RWPE1 (cell line): ENCODE data around the gene RAC2.
A peak's percentile ranks its signal among the peaks of the same experiment; 100 is the strongest.

Source experiments
- CTCF ChIA-PET: fragments of 350-600 bp; sonication (Branson Sonifier 250); formaldehyde crosslinking; extraction: SDS; loops from one replicate; lab custom pipeline; 2021; lab: Yijun Ruan, JAX
- POLR2A ChIA-PET: fragments of 400-600 bp; formaldehyde crosslinking; extraction: SDS; loops from one replicate; lab custom pipeline; 2020; ENCODE audit warnings: antibody characterized with exemption; ENCODE audit not compliant: low non-redundant PET; lab: Yijun Ruan, JAX
- DNase-seq: peaks from one replicate; pipeline ENCODE4 v3.0.0; 2012; ENCODE audit warnings: low spot score
- H3K27ac ChIP-seq: fragments of 450-650 bp; 2 replicates; pipeline ENCODE4 v1.5.1; 2017
- CTCF ChIP-seq: fragments of 450-650 bp; conservative IDR thresholded peaks from 2 replicates; pipeline ENCODE4 v1.5.1; 2017; ENCODE audit warnings: low read depth, mild to moderate bottlenecking

The RAC2 gene

DNA sequence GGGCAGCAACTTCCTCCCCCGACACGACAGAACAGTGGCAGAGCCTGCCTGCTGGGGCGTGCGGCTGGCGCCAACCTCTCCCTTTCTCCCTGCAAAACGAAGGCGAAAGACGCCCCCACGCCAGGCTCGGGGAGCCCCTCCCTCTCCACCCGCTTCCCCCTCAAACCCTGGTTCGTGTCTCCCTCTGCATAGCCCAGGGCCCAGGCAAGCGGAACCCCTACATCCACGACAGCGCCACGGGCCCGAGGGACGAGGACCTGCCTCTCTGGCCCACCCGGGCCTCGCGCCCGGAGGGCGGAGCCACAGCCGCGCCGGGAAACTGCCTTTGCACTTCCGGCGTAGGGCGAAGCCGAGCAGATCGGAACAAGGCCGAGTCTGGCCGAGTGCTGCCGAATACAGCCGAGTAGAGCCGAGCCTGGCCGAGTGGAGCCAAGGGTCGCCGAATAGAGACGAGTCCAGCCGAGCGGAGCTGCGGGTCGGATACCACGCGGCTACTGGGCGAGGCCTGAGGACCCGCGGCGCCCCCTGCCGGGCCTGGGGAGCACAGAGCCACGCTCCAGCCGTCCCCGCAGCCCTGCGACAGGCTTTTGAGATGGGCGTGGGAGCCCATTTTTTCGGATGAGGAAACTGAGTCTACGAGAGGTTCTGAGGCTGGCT is 44.8 kb downstream of the RAC2 start:
- peak; percentile 93 for TF ChIP-seq CTCF
- H3K27ac ChIP-seq = peak overlapping the region; percentile 98
- CTCF ChIA-PET = interaction anchor here (0.6 to 1.3 kb wide), 6 partner anchors 11 to 263 kb away, joined by 3 to 5 read pairs (median 4); no protein-coding TSS in a partner anchor
- POLR2A ChIA-PET = interaction anchor here (0.6 kb wide), 1 partner anchor 10 kb away, joined by 3 read pairs; no protein-coding TSS in a partner anchor
- peak; percentile 90 for DNase-seq

DNA sequence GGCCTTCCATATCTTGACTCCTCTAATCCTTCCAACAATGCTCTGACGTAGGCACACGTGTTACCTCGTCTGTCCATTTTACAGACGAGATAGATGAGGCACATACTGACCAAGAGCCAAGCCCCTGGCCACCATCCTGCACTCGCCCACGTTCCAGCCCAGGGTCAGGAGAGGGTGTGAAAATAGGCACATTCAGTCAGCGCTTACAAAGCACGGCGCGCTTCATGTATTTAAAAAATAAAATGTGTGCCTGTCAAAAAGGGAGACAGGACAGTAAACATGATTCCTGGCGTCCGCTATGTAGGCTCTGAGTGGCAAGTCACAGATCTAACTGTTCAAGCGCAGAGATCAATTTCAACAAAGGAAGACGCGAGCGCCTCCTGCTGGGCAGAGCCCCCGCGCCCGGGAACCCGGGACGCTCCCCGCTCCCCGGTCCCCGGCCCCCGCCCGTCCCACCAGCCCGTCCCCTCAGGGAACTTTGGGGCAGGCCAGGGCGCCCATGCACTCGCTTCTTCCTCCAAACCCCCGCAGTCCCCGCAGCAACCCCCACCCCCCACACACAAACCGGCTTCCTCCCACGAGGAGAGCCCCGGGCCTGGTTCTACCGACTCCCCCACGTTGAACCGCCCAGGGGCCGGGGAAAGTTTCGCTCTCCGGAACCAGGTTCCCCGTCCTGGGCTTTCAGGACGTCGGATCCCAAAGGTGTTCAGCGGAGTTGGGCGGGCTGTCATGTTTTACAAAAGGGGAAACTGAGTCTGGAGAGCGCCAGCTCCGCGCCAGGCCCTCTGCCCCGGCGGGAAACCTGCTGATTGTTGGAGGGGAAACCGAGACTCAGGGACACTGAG is 45.6 kb downstream of the RAC2 start:
- ChIA-PET POLR2A (interaction anchor here (0.6 kb wide), 1 partner anchor 9 kb away, joined by 3 read pairs; no protein-coding TSS in a partner anchor), CTCF (interaction anchor here (0.7 to 1.3 kb wide), 5 partner anchors 27 to 264 kb away, joined by 3 to 5 read pairs (median 3); no protein-coding TSS in a partner anchor)
- peak overlapping the region; percentile 98 for H3K27ac ChIP-seq
- TF ChIP-seq CTCF = peak; percentile 88
- peak; percentile 67 for DNase-seq

DNA sequence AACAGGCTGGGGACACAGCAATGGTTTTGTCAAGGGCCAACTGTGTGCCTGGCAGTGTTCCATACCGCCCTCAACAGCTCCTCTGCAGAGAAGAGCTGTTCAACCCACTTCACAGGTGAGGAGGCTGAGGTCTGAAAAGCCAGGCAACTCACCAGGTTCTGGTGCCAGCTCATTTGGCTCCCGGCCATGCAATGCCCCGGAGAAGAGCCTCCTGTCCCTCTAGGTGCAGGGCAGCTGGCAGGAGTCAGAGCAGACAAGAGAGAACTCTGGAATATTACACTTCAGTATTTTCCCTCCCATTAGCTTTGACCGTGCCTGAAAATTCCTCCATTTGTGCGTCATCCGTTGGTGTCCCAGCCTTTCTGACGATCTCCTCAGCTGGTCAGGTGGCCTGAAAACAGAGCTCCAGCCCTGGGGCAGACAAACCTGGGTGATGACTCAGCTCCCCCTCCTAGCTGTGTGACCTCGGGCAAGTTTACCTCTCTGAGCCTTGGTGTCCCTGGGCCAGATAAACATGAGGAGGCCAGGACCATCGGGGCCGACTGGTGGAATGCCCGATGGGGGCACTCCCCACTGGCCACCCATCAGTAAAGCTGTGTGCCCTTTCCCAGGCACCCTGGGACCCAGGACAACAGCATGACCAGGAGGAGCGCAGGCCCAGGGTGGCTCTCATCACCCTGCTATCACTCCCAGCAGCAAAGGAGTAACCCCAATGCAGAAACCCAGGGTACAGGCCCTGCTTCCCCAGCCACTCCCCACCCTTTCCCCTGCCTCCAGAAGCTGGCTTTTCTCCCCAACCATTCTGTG is 46.4 kb downstream of the RAC2 start:
- DNase-seq = peak; percentile 92
- ChIA-PET CTCF (interaction anchor here (0.6 to 0.7 kb wide), 3 partner anchors 109 to 859 kb away, joined by 3 read pairs; no protein-coding TSS in a partner anchor), POLR2A (no interaction called here)

DNA sequence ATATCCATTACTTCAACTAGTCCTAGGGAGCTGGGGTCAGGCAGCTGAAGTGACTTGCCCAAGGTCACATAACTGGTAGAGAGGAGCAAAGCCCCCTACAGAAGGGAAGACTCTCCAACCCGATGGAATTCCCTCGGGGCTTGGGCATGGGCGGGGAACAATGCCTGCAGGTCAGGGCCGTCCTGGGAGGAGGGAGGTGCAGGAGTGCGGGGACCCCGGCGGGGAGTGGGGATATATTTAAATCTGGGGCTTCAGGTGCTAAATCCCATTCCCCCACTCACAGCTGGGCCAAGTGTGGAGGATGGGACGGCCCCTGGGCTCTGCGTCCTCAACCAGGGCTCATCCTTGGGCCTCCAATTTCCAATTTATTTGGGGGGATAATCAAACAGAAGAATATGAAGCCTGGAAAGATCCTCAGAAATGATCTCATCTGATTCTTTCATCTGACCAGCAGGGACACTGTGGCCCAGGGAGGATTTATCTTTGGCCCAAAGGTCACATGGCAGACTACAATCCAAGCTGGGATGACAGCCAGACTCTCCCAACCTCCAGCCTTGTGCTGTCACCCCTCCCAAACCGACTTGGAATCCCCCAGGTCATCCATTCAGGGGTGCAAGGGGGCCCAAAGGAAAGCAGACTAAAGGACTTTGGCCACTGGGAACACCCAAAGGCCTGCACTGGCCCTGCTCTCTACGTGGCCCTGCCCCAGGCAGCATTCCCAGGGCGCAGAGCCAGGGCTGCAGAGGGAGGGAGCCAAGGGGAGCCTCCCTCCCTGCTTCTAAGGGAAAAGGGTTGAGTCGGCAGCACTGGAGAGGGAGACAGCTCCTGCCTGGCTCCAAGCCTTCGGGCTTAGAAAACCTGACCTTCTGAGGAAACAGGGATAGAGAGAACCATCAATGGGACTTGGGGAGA is 47.3 kb downstream of the RAC2 start:
- H3K27ac ChIP-seq = peak overlapping the region; percentile 98
- peak; percentile 77 for DNase-seq
- CTCF ChIA-PET = interaction anchor here (0.6 kb wide), 1 partner anchor 235 kb away, joined by 3 read pairs; no protein-coding TSS in a partner anchor
- POLR2A ChIA-PET = no interaction called here
- no peak for TF ChIP-seq CTCF

More for the DNA sequence above, 46.4 kb downstream of the RAC2 start:
- TF ChIP-seq CTCF = no peak
- peak overlapping the region; percentile 98 for H3K27ac ChIP-seq

- no peak for DNase-seq
- CTCF ChIA-PET = interaction anchor here (0.6 kb wide), 1 partner anchor 12 kb away, joined by 3 read pairs; no protein-coding TSS in a partner anchor
- peak overlapping the region; percentile 98 for H3K27ac ChIP-seq
- no peak for TF ChIP-seq CTCF
- POLR2A ChIA-PET = no interaction called here
Measured at GRCh38 chr22:37195921-37196320, 48.1 kb downstream of the RAC2 start.
